IPS-18c (cell line): ENCODE results near the gene IFNLR1.

Experiments used
- H3K4me3 ChIP-seq: 2 replicates; pipeline ENCODE4 v1.7.0; 2013; ENCODE audit warnings: low read depth, mild to moderate bottlenecking, low read length, moderate library complexity; ENCODE audit not compliant: insufficient read depth
- H3K9me3 ChIP-seq: one replicate; pipeline ENCODE4 v1.6.1; 2013; ENCODE audit warnings: mild to moderate bottlenecking, low read length, moderate library complexity; ENCODE audit not compliant: control insufficient read depth, insufficient read depth

Gene IFNLR1

DNA sequence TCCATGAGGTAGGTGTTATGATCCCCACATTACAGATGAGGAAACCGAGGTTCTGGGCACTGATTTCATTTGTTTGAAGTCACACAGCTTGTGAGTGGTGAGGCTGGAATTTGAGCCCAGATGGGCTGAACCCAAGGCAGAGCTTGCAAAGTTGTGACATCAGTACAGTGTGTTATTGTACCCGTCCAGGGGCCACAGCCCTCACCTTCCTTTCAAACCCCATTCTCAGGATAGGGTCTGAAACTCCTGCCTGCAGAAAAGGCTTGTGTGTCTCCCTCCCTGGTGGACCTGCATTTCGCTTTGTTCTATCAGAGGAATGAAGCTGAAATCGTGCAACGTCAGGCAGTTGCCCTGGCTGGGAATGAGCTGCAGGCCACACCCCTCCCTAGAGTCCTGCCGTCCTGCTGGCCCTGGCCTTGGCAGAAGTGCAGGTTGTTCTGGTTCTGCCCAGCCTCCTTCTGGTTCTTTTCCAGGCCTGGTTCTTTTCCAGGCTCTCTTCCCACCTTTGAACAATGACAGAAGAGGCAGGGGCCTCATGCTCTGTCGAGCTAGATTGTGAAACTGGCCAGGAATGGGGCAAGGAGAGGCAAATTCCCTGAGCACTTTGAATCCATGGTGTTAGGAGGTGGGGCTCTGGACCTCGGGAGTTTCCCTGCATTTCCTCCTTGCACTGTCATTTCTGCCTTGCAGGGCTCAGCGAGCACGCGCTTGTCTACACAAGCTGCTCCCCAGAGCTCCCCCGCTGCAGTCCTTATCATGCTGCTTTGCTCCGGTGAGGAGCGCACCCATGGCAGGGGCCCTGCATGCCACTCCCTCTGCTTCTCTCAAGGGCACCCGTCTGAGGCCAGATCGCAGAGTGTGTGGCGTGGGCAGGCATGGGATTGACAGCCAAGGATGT is 67.0 kb downstream of the IFNLR1 start:
- peaks cover 5% of the 10 kb centered on the region for H3K9me3 ChIP-seq
- no peak overlapping the region; the same call in 1 of the 2 replicates for H3K4me3 ChIP-seq

DNA sequence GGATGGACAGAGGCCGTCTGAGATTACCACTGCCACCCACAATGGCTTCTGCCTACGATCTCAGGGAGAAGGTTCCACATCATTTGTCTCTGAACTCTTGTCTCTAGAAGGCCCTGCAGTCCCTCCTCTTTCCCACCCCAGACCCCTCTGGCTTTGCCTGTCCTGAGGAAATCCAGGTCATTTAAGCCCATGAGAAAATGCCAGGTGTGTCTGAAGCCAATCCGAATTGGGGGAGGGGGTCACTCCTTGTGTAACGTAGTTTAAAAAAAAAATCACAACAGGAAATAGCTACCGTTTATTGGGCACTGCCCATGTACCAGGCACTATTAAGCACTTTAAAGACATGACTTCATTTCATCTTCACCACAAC is 67.6 kb downstream of the IFNLR1 start:
- Histone ChIP-seq H3K4me3 (no peak overlapping the region; the same call in 1 of the 2 replicates), H3K9me3 (peaks cover 5% of the 10 kb centered on the region)

DNA sequence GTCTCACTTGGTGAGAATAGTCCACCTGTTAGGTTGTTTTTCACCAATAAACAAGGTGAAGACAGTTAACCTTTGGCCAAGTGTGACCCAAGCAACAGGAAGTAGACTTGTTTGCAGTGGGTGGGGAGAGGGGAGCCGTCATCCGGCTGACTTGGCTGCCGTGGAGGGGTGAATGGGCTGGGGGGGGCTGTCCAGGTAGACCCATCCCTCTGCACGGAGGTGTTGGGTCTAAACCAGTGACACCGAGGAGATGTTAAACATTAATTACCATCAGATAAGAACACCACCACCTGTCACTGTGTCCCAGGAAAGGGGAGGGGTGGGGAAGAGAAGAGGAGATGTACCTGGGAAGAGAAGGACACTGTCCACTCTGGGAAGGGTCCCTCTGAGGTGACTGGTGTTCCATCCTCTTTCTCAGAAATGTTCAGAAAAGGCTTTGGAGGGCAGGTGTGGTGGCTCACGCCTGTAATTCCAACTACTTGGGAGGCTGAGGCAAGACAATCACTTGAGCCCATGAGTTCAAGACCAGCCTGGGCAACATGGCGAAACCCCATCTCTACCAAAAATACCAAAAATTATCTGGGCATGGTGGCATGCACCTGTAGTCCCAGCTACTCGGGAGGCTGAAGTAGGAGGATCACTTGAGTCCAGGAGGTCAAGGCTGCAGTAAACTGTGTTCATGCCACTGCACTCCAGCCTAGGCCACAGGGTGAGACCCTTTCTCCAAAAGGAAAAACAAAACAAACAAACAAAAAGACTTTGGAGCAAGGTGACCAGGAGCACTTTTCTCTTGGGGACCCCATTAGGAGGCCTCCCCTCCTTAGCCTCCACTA is 68.5 kb downstream of the IFNLR1 start:
- no peak overlapping the region for H3K4me3 ChIP-seq
- peaks cover 5% of the 10 kb centered on the region for H3K9me3 ChIP-seq

DNA sequence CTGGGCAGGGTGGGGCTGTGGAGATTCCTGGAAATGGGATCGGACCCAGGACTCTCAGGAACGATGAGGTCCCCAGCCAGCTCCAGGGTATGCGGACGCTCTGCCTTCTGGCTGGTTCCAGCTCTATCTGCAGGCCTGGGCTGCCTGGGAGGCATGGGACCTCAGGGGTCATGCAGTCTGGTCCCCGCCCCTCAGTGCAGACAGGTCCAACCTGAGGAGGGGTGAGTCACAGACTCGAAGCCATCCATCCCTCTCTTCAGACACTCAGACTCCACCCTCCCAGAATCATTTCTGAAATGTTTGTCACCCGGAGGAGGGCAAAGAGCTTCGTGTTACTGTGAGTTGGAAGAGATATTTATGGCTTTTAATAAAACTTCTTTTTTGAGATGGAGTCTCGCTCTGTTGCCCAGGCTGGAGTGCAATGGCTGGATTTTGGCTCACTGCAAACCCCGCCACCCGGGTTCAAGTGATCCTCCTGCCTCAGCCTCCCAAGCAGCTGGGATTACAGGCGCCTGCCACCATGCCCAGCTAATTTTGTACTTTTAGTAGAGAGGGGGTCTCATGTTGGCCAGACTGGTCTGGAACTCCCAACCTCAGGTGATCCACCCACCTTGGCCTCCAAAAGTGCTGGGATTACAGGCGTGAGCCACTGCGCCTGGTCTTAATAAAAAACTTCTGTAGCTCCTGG is 69.2 kb downstream of the IFNLR1 start:
- peaks cover 5% of the 10 kb centered on the region for H3K9me3 ChIP-seq
- H3K4me3 ChIP-seq: no peak overlapping the region

DNA sequence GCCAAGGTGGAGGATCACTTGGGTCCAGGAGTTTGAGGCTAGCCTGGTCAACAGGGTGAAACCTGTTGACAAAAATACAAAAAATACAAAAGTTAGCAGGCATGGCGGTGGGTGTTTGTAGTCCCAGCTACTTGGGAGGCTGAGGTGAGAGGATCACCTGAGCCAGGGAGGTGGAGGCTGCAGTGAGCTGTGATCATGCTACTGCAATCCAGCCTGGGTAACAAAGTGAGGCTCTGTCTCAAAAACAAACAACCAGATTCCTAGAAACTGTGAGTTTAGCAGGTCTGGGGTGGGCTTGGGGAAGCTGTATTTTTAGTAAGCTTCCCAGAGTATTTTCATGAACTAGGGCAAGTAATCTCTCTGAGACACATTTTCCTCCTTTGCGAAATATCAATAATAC is 70.0 kb downstream of the IFNLR1 start:
- Histone ChIP-seq H3K9me3 (peaks cover 5% of the 10 kb centered on the region), H3K4me3 (no peak overlapping the region)

DNA sequence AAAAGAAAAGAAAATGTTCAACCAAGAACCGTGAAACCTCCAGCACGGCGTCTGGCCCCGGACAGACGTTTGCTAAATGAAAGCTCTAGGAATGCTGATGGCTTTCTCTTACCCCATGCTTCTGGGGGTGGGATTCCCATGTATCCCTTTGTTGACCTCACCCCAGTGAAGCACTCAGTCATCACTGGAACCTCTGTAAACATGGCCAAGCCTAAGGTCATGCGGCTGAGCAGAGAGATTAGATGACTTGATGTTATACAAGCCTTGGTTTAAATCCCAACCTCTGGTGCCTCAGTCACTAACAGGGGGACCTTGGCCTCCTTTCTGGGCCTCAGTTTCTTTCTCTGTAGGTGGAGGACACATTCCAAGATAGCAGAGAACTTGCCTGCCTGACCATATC is 72.3 kb downstream of the IFNLR1 start:
- Histone ChIP-seq H3K9me3 (no peaks in the 10 kb centered on the region), H3K4me3 (no peak overlapping the region)

DNA sequence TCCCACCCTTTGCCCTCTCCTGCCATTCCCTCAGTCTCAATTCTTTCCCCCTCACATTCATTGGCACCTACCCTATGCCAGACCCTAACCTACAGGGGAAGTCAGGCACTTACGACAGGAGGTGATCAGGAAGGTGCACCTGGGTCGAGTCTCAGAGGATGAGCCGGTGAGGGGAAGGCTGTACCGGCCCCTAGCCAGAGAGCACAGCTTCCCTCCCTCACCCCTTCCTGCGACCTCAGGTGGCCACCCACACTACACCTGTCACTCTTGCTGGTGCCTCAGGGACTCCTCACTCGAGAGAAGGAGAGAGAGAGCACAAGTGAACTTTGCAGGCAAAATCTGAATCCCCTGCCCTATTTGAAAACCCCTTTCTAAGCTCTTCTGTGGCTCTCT is 73.5 kb downstream of the IFNLR1 start:
- Histone ChIP-seq H3K4me3 (no peak overlapping the region), H3K9me3 (no peaks in the 10 kb centered on the region)

DNA sequence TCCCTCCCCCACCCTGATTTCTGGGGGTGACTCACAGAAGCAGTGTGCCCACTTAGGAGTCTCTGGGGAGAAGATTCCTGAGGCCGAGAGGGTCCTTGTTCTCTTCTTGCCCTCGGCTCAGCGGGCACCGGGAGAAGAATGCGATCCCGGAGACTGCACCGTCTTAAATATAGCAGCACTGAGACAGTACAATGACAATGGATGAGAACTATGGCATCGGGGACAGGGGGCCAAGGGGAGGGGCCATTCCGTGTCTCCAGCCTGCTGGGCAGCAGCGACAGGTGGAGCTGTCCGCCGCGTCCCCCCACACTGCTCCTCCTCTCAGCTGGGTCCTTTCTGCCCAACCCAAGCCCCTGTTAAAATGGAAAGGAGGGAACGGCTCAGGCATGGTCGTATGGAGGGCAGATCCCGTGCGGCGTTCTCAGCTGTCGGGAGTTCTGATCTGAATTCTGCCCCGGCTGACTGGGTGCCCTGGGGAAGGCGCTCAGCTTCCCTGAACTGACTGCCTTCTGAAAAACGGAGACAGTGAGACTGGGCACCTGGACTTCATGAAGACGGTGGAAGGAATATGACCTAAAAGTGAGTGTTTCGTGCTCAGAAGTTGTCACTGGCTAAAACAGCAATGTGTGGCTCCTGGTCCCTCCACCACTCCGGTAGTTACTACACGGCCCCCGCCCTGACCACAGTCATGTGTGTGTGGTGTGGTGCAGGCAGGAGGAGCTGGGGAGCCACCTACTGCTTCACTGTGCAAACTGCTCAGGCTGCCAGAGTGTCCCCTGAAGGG is 74.9 kb downstream of the IFNLR1 start, which contains the start of gene MYOM3:
TSS of gene MYOM3 (minus strand) at position 140 of the 784 bp plus-strand sequence. CDS start 3,499 bp downstream, outside the sequence.
- Histone ChIP-seq H3K9me3 (no peaks in the 10 kb centered on the region), H3K4me3 (peak within 1 kb of the TSS; percentile 25)

DNA sequence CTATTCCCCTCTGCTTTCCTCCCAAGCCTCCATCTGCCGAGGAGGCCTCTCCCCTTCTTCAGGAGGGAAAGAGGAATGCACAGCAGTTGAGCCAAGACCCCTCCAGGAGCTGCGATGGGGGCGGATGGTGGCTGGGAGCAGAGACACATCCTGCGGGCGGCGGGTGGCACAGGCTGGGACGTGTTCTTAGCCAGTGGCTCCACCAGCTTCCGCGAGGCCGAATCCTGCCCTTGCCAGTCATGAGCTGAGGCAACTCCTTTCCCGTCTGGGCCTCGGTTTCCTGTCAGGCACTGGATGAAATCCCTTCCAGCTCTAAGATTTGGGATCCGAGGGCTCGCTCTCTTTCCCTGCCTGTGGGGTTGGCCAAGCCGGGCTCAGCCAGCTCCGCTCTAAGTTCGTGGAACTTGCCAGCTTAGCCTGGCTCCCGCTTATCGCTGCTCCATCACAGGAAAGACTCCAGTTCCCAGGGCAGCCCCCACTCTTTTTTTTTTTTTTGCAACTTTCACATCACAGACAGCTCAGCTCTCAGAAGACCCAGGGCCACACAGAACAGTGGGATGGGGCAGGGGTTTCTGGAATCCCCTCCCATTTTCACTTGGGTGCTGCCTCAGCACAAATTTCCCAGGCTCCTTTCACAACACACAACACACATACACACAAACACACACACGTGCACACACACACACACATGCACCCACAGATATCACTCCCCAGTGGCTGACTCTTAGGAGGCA is 75.7 kb downstream of the IFNLR1 start:
- no peak overlapping the region for H3K4me3 ChIP-seq

DNA sequence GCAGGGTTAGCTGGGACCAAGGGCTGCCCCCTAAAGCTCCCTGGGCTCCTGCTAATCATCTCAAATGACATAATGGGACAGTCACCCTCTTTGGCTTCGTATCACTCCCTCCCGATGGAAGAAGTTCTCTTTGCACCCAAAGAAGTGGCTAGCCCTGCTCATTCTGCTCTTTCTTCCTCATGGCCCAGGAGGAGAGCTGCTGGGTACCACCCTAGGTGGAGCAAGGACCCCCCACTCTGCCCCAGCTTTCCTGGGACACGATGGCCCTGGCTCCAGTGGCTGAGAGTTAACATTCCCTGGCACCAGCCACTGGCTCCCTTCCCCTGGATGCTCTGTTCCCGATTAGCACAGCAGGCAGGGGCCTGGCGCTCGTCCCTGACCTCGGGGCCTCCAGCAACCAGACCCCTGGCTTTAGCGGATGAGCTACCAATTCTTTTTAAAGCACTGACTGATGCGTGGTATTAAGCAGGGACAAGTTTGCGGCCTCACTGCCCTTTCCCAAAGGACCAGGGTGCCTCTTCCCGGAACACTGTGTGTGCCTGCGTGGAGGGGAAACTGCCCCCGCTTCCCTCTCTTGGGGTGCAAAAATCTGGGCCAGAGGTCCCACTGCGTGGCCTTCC is 76.3 kb downstream of the IFNLR1 start:
- H3K4me3 ChIP-seq: no peak overlapping the region
- H3K9me3 ChIP-seq: no peaks in the 10 kb centered on the region

More for the DNA sequence above, 75.7 kb downstream of the IFNLR1 start:
- H3K9me3 ChIP-seq: no peaks in the 10 kb centered on the region

DNA sequence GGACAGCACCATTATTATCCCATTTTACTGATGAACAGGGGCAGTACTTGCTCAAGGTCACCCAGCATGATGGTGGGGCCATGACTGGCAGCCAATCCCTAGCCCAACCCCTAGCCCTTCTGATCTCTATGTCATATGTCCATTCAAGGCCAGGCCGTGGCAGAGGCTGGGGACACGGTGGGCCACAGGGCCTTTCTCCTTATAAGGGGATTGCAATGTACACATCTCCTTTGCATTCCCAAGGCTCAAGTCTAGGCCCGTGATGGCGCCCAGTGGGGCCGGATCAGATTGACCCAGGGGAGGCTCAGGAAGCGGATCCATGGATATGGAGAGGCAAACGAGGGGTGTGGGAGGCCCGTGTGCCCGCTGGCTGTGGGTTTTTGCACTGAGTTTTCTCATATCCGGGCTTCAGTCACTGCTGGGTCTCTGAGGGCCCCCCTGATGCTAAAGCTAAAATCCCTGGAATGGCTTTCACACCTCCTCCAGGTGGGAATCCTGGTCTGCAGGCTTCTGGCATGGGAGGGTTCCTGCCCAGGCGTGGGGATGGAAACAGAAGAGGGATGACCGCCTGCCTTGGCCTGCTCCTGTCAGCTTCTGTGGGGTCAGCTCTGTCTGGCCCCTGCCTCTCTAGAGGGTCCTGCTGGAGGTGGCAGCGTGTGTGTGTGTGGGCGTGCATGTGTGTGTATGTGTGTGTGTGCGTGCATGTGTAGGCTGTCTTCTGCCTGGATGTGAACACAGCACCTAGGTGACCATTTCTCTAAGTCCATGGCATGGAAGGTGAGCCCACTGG is 77.2 kb downstream of the IFNLR1 start:
- Histone ChIP-seq H3K4me3 (no peak overlapping the region), H3K9me3 (no peaks in the 10 kb centered on the region)

DNA sequence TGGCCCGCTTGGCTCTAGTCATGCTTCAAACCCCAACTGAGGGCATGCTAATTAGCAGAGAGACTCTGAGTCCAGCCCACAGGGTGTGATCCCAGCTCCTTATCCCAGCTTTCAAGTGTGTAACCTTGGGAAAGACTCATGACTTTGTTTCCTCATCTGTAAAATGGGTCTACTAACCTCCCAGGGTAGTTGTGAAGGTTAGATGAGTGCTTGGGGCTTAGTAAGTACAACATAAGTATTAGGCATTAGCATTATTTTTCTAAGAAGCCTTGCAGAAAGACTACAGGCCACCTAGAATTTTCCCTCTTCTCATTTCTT is 78.0 kb downstream of the IFNLR1 start:
- Histone ChIP-seq H3K4me3 (no peak overlapping the region), H3K9me3 (no peaks in the 10 kb centered on the region)

DNA sequence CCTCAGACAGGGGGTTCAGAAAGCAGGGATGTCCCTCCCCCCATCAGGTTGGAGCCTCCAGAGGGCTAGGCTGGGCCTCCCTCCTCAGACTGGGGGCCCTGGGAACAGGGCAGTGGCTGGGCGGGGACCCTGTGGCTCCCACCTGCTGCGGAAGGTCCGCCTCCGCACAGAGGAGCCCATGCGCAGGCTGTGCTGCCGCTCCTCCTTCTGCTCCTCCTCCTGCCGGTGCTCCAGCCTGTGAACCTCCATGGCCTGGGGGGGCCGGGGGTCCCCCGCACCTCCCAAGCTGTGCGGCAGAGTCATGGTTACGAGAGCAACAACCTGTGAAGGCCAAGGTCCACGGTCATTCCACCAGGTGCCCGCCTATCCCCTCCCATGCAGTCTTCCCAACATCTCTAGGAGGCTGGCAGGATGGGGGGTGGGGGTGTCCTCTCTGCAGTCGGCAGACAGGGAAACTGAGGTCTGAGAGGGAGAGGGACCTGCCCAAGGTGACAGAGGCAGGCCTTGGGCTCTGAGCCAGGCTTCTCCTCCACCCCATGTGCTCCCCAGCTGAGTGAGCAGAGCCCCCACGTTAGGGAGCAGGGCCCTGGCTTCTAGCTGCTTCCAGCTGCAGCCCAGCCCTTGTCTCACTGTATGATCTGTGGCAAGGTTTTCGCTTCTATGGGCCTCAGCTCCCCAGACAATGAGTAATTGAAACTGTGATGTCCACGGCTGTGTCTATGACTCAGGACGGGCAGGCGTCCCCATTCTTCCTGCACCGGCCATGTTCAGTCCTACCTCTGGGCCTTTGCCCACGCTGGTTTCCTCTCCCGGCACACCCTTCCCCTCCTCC is 78.5 kb downstream of the IFNLR1 start:
- H3K9me3 ChIP-seq: no peaks in the 10 kb centered on the region
- H3K4me3 ChIP-seq: no peak overlapping the region

DNA sequence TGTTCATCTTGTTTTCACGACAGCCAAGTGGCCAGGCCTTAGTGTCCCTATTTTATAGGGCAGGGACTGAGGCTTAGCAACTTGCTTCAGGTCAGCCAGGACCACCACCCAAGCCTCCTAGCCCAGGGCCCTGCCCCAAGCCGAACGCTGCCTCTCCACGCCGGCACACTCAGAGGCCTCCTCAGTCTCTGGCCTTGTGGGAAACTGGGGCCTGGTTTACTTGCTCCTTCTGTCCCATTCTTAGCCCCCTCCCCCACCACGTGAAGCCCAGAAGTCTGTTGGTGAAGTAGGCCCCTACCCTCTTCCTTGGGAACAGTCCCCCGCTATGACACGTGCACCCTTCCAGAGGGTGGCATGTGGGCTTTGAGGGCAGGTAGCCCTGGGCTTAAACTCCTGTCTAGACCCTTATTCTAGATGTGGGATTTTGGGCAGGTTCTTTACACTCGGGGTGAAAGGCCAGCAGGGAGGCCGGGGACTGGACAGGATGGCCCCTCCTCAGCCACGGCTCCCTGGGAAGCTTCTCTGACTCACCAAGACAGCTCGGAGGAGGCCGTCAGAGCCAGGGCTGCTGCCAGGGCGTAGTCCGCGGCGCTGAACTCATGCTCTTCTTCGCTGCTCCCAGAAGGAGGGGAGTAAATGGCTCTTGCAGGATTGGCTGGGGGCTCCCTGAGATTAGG is 79.5 kb downstream of the IFNLR1 start:
- no peak overlapping the region for H3K4me3 ChIP-seq
- H3K9me3 ChIP-seq: no peaks in the 10 kb centered on the region
